ENCODE results near the gene IRF2BPL.

Gene IRF2BPL

DNA sequence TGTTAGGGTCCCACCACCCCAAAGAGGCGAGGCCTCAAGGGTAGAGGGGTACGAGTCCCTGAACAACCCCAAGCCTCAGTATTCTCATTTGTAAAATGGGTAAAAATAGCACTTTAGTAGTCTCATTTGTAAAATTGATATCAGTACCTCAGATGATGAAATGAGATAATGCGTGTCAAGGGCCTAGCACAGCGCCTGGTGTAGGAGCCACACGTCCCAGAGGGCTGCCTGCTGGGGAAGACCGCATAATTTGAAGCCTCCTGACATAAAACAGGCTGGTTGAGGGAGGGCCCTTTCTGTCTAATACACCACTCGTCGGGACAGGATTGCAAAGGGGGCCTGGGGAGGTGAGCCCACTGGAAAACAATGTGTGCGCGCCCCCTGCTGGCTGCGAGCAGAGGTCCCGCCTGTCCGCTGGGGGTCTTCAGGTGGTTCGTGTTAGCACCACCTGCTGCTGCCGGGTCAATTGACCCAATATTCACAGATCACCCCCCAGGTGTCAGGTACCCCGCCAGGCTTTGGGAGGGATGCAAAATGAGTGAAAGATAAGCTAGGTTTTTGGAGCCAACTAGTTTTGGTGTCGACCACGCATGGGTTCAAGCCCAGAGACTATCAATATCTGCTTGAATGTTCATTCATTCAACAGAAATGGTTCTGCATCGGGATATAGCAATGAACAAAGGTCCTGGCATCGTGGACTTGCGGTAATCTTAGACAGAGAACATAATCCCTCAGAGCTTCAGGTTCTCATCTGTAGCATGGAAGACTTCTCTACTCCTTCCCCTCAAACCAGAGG is 24.7 kb upstream of the IRF2BPL start:
- DNase-seq (ENCODE audit: insufficient read length, low spot score), result peak; percentile 65
- FAIRE-seq, result no peak
- TF ChIP-seq, protein P1, sequence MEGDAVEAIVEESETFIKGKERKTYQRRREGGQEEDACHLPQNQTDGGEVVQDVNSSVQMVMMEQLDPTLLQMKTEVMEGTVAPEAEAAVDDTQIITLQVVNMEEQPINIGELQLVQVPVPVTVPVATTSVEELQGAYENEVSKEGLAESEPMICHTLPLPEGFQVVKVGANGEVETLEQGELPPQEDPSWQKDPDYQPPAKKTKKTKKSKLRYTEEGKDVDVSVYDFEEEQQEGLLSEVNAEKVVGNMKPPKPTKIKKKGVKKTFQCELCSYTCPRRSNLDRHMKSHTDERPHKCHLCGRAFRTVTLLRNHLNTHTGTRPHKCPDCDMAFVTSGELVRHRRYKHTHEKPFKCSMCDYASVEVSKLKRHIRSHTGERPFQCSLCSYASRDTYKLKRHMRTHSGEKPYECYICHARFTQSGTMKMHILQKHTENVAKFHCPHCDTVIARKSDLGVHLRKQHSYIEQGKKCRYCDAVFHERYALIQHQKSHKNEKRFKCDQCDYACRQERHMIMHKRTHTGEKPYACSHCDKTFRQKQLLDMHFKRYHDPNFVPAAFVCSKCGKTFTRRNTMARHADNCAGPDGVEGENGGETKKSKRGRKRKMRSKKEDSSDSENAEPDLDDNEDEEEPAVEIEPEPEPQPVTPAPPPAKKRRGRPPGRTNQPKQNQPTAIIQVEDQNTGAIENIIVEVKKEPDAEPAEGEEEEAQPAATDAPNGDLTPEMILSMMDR (IDR thresholded peaks at IDR 0.05; ENCODE audit: insufficient read depth, missing control alignments), result peak; percentile 85

DNA sequence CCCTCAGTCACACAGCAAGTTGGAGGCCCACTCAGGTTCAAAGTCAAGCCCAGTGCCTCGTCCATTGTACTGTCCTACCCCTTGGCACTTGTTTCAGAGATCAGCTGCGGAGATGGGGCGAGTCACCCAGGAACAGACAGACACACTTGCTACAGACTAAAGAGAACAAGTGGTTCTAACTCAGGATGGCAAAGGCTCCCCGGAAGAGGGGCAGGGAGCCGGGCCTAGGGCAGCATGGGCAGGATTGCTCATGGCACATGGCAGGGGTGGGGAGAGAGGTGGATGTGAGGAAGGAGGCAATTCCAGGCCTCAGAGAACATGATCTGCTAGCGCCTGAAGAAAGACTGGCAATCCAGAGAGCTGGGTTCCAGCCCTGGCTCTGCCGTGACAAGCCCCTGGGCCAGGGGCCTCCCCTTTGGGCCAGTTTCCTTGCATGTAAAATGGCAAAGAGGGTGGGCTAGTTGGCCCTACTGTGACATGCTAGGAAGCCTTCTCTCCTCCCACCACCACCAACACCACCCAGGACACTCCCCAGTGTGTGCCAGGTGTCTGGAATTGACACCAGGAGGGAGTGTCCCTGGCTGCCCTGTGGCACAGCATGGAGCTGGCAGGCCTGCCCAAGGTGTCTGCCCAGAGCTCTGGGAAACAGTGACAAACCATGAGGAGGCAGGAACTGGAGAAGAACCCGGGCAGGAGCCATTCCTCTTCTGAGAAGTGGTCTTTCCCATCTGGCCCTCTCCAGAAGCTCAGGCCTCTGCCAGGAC is 24.0 kb upstream of the IRF2BPL start:
- FAIRE-seq (no peak), DNase-seq (ENCODE audit: insufficient read length, low spot score) (no peak)
- TF ChIP-seq, protein P1 (IDR thresholded peaks at IDR 0.05; ENCODE audit: insufficient read depth, missing control alignments), result no peak

DNA sequence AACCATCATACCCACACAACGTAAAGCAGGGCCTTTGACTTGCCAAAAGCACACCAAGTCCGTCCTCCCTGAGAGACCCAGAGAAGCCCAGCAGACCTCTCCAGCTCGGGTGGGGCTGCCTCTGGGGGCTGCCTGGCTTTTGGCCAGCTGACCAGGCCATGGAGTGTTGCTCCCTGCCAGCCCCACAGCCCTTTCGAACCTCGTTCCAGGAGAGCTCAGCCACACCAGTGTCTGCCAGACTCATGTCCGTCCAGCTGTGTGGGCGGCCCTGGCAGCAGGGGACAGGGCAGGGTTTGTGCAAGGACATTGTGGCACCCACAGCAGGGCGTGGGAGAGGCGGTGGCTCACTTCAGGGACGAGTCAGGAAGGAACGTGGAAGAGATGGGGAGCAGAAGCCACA is 22.6 kb upstream of the IRF2BPL start:
- FAIRE-seq, result no peak
- DNase-seq (ENCODE audit: insufficient read length, low spot score), result no peak
- TF ChIP-seq, protein P1 (IDR thresholded peaks at IDR 0.05; ENCODE audit: insufficient read depth, missing control alignments), result no peak

DNA sequence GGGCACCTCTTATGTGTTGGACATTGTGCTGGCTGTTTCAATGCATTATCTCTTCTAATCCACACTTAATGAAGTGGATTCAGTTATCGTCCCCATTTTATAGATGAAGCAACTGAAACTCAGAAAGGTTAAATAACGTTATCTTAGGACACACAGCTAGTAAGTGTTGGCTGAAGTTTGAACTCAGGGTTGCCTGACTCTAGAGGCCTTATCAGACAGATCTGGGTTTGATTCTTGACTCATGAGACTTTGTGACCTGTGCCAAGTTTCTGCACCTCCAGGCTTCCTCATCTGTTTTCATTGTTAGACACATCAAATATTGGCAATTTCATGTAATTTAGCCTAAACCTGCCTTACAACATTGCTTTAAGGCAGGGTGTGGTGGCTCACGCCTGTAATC is 18.2 kb upstream of the IRF2BPL start:
- DNase-seq (ENCODE audit: insufficient read length, low spot score), result no peak
- TF ChIP-seq, protein P1 (IDR thresholded peaks at IDR 0.05; ENCODE audit: insufficient read depth, missing control alignments), result no peak
- no peak for FAIRE-seq

DNA sequence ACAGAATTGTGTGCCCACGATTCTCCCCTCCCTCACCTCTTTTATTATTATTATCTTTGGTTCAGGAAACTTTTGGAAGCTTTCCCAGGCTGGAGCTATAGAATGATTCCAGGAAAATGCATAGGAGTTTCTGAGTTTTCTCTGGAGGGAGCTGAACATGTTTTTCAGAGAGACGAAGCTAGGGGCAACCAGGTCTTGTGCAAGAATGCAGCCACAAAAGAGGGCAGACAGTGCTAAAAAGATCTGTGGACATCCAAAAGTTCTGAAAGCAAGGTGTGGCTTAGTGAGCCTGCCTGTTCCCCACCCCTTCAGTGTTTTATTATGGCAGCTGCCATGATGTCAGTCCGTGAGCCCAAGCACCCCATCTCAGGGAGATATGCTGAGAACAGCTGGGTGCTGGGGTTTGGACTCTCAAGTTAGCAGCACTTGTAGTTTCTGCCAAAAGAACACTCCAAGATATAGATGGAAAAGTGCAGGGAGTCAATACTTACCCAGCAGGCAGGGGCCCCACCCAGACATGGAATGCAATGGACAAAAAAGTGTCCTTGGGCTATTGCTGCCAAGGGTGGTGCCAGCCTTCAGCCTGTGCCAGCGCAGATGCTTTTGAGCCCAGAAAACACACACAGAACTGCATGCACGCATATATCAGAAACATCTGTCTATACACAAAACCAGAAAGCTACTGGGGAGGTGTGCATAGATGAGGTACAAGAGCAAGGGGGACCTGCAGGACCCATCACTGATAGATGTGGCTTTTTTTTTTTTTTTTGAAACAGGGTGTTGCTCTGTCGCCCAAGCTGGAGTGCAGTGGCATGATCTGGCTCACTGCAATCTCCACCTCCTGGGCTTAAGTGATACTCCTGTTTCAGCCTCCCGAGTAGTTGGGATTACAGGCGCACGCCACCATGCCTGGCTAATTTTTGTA is 17.0 kb upstream of the IRF2BPL start:
- DNase-seq (ENCODE audit: insufficient read length, low spot score), result no peak
- TF ChIP-seq, protein P1 (IDR thresholded peaks at IDR 0.05; ENCODE audit: insufficient read depth, missing control alignments), result no peak
- no peak for FAIRE-seq

DNA sequence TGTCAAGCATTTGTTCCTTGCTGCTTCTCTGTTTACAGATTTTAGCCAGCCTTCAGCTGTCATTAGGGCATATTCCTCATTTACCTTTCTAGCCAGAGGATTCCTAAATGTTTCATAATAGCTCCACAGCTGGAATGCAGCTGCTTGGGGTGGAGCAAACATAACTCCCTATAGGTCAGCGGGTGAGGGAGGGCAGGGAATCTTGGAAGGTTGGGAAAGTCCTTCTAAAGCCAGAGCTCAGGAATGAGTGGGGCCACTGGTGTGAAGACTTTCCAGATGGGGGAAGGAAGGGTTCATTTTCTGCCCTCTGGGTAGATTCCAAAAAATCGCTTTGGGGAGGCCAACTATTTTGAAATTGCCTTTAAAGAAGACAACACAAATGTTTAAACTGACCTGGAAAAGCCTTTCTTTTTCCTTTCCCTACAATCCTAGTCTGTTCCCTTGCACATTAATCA is 16.3 kb upstream of the IRF2BPL start:
- FAIRE-seq (no peak), DNase-seq (ENCODE audit: insufficient read length, low spot score) (no peak)
- TF ChIP-seq, protein P1 (IDR thresholded peaks at IDR 0.05; ENCODE audit: insufficient read depth, missing control alignments), result no peak

All from D721Med (cell line).